HG02763 (cell line): ENCODE measurements around the gene PIGO.
A peak's percentile ranks its signal among the peaks of the same experiment; 100 is the strongest.

Source experiments
- ATAC-seq: cut with Tn5 transposase; IDR thresholded peaks from one replicate; pipeline ENCODE4 v1.9.1; 2021; ENCODE audit warnings: mild to moderate bottlenecking, moderate library complexity; ENCODE audit not compliant: unreplicated experiment

Gene PIGO

DNA sequence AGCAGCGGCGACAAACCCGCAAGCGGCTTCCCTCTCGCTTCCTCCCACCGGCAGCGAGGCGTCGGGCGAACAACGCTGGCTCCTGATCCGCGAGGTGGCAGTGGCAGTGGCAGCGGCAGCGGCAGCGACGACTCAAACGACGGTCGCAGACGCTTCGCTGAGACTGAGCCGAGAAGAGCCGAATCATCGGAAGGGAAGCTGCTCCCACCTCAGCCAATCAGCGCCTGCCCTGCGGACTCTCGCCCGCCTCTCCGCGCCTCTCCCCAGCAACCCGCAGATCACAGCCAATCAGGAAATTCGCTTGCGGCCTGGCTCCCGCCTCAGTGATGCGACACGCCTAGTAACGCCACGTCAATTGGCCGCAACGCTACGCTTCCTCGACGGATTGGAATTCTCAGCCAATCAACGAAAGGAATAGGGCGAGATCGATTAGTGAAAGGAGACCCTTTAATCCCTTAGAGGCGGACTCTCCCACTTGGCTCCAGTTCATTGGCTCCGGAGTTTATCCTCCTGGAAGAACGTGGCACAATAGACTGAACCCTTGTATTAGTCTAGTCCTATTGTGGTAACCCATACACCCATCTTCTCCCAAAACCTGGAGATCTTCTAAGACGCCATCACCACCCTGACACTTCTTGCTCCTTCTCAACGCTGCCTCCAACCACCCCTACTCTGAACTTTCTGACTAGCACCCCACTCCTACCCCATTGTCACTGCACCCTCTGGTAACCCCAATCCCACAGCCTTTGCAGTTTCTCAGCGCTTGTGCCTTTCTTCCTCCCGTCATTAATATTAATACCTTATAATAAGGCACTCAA is 23.7 kb downstream of the PIGO start, which contains the start of gene VCP:
TSS of gene VCP (minus strand) at position 165 of the 818 bp plus-strand sequence. CDS start 272 bp downstream, outside the sequence.
- peak; percentile 90 for ATAC-seq

- peak; percentile 44 for ATAC-seq
Measured at GRCh38 chr9:35071814-35072460, 24.5 kb downstream of the PIGO start.

GRCh38 chr9:35070823-35071813 is 25.3 kb downstream of the PIGO start:
- no peak for ATAC-seq

DNA sequence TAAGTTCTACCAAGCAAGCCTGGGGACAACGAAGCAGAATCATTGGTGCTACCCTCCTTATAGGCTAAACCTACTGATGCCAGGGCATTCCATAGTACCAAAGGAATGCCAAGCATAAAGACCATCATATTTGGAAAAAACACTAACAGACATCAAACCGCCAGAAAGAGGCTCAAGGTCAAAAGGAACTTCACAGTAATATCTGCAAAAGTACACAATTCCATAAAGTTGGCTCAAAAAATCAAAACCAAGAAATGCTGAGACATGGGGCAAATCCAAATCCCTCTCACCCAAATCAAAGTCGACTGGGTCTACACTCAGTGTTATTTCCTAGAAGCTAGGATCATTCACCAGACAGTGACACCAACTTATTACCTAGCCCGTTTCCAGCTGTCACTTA is 27.4 kb downstream of the PIGO start:
- ATAC-seq: no peak

GRCh38 chr9:35067056-35067455 is 29.3 kb downstream of the PIGO start:
- no peak for ATAC-seq

DNA sequence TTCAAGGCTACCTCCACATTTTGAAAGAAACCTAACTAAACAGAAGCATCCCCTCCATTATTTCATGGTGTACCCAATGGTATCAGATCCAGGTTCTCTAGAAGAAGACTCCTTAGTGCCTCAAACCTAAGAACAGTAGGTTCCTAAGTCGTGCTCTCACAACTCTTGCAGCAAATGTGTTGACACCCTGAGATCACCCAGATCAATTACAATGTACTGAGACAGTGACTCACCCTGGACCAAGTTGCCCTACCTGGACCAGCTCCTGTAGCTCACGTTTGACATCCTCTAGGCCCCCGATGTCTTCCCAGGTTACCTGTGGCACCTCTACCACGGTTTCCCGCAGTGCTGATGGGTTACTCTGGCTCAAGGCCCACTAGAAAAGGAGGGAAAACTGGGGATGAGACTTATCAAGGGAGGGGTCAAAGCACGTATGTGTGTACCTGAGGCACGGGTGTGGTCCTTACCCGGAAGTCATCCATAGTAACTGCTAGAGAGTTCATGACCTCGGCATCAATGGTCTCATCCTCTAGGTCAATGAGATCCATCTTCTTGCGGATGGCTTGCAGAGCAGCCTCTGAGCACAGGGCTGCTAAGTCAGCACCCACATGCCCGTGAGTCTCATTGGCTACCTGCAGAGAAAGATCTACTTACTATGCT is 35.7 kb downstream of the PIGO start:
- no peak for ATAC-seq

GRCh38 chr9:35059438-35059837 is 37.0 kb downstream of the PIGO start:
- ATAC-seq: no peak

DNA sequence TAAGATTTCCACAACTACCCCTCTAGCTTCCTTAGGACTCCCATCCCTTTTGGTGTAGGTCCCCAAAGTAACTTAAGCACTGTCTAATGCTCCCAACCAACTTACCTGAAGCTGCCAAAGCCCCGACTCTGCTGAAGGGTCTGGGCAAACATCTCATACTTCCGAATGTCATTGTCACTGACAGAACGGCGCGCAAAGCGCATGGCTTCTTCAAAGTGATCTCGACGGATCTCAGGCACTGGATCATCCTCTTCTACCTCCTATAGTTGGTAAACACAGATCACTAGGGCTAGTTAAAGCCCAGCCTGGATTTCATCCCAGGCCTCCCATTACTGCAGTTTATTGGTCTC is 39.1 kb downstream of the PIGO start:
- no peak for ATAC-seq

DNA sequence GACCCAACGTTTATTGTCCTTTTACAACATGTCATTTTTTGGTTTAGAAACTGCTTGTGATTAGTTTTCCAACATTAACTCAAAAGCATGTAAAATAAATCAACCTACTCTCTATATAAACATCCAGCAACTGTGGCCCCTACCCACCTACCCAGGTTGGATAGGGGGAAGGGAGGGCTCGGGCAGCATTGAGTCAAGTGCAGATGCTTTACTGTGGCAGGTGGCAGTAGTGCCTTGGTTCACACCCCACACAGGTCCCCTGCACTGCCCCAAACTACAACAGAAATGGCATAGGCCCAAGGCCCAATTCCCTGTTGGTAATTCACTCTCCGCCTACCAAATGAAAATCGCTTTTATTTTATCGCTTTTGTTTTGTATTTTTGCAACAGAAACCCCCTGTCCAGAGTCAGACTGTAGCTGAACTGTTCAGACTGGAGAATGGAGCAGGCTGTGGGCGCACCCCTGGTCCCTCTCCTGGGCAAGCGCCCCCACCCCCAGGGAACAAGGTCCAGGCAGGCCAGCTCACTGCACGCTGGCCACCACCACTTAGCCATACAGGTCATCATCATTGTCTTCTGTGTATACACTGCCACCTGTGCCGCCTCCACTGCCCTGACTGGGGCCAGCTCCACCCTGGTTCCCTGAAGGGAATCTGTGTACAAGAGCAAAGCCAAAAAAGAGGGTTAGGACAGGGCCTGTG is 39.7 kb downstream of the PIGO start:
- ATAC-seq: no peak

DNA sequence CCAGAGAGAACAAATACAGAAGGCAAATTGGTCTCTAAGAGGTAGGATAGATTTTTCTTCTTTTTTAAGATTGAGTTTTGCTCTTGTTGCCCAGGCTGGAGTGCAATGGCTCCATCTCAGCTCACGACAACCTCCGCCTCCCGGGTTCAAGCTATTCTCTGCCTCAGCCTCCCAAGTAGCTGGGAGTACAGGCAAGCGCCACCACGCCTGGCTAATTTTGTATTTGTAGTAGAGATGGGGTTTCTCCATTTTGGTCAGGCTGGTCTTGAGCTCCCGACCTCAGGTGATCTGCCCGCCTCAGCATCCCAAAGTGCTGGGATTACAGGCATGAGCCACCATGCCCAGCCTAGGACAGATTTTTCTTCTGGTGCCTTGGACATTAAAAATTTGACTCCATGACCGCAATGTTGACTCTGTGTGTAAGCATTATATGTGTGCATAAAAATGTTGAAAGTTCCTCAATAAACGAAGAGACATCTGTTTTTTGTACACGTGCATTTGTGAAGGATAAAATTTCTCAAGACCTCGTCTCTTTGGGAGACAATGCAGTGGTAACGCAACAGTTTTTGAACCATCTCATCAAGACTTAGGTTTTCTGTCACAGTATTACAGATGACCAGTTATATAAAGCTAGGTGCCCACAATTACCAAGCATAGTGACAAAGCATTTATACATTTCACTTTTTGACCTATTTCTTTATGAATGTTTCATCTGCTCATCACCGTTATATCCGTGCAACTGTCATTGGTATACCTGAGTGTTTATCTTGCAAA is 41.3 kb downstream of the PIGO start:
- ATAC-seq: no peak

- no peak for ATAC-seq
Measured at GRCh38 chr9:35054185-35054835, 42.1 kb downstream of the PIGO start.

DNA sequence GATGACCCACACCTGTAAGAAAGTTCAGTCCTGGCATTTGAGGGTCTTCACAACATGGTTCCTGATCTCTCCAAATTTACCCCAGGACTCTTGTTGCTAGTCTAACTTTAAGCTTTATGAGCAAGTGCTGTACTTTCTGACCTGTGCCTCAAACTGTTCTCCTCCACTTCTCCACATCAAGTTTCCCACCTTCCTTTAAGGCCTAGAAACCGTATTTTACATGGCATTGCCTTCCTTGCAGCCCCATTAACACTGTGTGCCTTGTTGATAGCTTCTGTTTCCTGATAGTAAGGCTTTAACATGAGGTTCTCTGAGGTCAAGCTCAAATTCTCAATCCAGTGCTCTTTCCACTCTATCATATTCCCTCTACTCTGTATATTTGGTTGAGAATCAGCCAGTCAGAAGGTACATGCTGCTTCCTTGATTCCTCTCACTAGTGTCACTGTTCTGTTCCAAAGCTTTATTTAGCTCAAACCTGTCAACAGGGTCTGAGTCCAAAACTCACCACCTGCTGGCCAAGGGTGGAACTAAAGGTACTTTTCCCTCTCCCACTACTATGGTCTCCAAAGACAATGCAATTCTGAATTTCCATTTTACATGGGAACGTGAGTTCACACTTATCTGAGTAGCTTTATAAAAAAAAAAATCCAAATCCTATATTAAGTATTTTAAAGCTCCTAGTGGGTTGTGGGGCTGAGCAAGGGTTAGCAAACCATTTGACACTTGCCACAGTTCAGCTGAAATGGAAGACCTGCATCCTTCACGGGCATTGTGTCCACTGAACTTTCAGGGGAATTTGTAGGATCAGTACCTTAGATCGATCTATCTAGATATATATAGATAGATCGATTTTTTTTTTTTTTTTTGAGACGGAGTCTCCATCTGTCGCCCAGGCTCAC is 45.1 kb downstream of the PIGO start:
- no peak for ATAC-seq

DNA sequence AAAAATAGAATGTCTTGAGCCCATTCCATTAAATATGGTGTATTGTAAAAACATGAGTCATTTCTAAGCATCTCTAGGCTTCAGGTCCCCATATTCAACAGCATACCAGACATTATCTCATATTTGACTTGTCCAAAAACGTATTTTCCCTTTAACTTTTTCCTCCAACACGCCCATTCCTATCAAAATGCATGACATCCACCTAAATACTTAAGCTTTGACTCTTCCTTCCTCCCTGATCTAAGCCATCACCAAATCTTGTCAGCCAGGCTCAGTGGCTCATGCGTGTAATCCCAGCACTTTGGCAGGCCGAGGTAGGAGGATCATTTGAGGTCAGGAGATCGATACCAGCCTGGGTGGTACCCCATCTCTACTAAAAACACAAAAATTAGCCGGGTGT is 47.9 kb downstream of the PIGO start:
- ATAC-seq: no peak

- ATAC-seq: no peak
Measured at GRCh38 chr9:35044071-35044470, 52.3 kb downstream of the PIGO start.

DNA sequence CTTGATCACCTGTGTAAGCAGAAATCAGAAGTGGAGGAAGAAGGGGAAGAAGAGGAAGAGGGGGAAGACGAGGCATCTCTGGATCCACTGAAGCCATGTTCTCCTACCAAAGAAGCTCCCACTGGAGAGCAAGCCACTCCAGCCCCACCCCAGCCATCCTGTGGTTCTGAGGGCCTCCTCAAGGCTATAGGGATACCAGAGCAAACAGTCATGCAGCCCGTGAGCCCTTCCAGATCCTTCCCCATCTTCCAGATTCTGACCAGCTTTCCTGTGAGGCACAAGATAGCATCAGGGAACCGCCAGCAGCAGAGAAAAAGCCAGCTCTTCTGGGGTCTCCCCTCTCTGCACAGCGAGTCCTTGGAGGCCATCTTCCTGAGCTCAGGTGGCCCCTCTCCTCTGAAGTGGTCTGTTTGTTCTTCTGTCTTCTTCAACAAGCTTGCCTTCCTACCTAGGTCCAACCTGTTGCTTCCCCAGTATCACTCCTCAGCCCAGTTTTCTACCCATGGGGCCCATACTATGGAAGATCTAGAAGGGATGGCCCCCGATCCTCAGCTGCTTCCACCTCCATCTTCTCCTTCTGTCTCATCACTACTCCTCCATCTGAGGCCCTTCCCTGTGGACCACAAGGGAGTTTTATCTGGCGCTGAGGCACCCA is 53.4 kb downstream of the PIGO start:
- no peak for ATAC-seq

GRCh38 chr9:35042081-35042604 is 54.2 kb downstream of the PIGO start:
- ATAC-seq: no peak
